IMR-90 (cell line): ENCODE results near the gene MGAT5B. TPM values are rescaled to one million over a fixed set of nuclear protein-coding genes. Genes with fewer than 3 reads are reported as not detected.

Source experiments
- ATAC-seq: fragments of 200-7000 bp; cut with Tn5 transposase; 2 replicates; pipeline ENCODE4 v1.9.1; 2020; ENCODE audit warnings: low read depth, mild to moderate bottlenecking, moderate library complexity
- BruUV-seq: library from RNA; stranded (reverse); fragments of 400-500 nt; replicated peaks from 2 replicates; lab custom pipeline; 2021; lab: Mats Ljungman, UMichigan
- CTCF ChIA-PET: fragments of 300-600 bp; formaldehyde crosslinking; extraction: SDS; loops from one replicate; lab custom pipeline; 2021; ENCODE audit warnings: antibody characterized with exemption; lab: Yijun Ruan, JAX
- POLR2A ChIA-PET: fragments of 300-600 bp; sonication (Branson Sonifier 250); formaldehyde crosslinking; loops from one replicate; lab custom pipeline; 2022; ENCODE audit warnings: antibody characterized with exemption; ENCODE audit not compliant: unreplicated experiment; lab: Charles Lee
- DNase-seq: peaks from one replicate; pipeline ENCODE4 v3.0.0; 2013
- H2AFZ ChIP-seq: replicated peaks from 2 replicates; pipeline ENCODE3; 2013; ENCODE audit warnings: low read length, mild to moderate bottlenecking; ENCODE audit not compliant: poor library complexity
- H2AK5ac ChIP-seq: 2 replicates; pipeline ENCODE4 v1.6.1; 2013; ENCODE audit warnings: low read depth, low read length, inconsistent platforms
- H2AK9ac ChIP-seq: replicated peaks from 2 replicates; pipeline ENCODE3; 2013; ENCODE audit warnings: mild to moderate bottlenecking, low read depth, low read length, moderate library complexity; ENCODE audit not compliant: poor library complexity
- H2BK120ac ChIP-seq: 2 replicates; pipeline ENCODE4 v1.6.1; 2013; ENCODE audit warnings: low read depth, low read length, inconsistent platforms
- H2BK15ac ChIP-seq: 3 replicates; pipeline ENCODE4 v1.6.1; 2013; ENCODE audit warnings: low read depth, low read length, inconsistent platforms
- H2BK20ac ChIP-seq: 2 replicates; pipeline ENCODE4 v1.6.1; 2013; ENCODE audit warnings: low read depth, mild to moderate bottlenecking, inconsistent platforms, low read length, moderate library complexity
- H2BK5ac ChIP-seq: 2 replicates; pipeline ENCODE4 v1.6.1; 2013; ENCODE audit warnings: mild to moderate bottlenecking, low read depth, low read length, inconsistent platforms; ENCODE audit not compliant: poor library complexity, severe bottlenecking
- H3K14ac ChIP-seq: replicated peaks from 2 replicates; pipeline ENCODE4 v1.6.1; 2013; ENCODE audit warnings: low read depth, low read length, inconsistent platforms
- H3K18ac ChIP-seq: 2 replicates; pipeline ENCODE4 v1.6.1; 2013; ENCODE audit warnings: low read depth, low read length, control low read depth
- H3K23ac ChIP-seq: 2 replicates; pipeline ENCODE4 v1.6.1; 2013; ENCODE audit warnings: low read depth, low read length, inconsistent platforms
- H3K27ac ChIP-seq: 2 replicates; pipeline ENCODE4 v1.5.1; 2013; ENCODE audit warnings: mild to moderate bottlenecking, control low read depth, low read length; ENCODE audit not compliant: insufficient read depth
- H3K27me3 ChIP-seq: 2 replicates; pipeline ENCODE4 v1.6.1; 2013; ENCODE audit warnings: low read length; ENCODE audit not compliant: control insufficient read depth, insufficient read depth
- H3K36me3 ChIP-seq: 2 replicates; pipeline ENCODE4 v1.6.1; 2013; ENCODE audit warnings: low read length, mixed read lengths; ENCODE audit not compliant: control insufficient read depth, insufficient read depth
- H3K4ac ChIP-seq: 2 replicates; pipeline ENCODE4 v1.6.1; 2013; ENCODE audit warnings: low read depth, low read length, inconsistent platforms
- H3K4me1 ChIP-seq: 2 replicates; pipeline ENCODE4 v1.6.1; 2013; ENCODE audit warnings: low read length, mixed read lengths; ENCODE audit not compliant: control insufficient read depth, insufficient read depth
- H3K4me2 ChIP-seq: 2 replicates; pipeline ENCODE4 v1.6.1; 2013; ENCODE audit warnings: low read depth, mild to moderate bottlenecking, control low read depth, low read length, moderate library complexity
- H3K4me3 ChIP-seq: 2 replicates; pipeline ENCODE4 v1.5.1; 2013; ENCODE audit warnings: low read depth, mild to moderate bottlenecking, control low read depth, low read length, moderate library complexity; ENCODE audit not compliant: insufficient read depth
- H3K56ac ChIP-seq: 2 replicates; pipeline ENCODE4 v1.6.1; 2013; ENCODE audit warnings: low read length, inconsistent platforms; ENCODE audit not compliant: insufficient read depth; ENCODE audit errors: extremely low read depth
- H3K79me1 ChIP-seq, 2 experiments: 2 replicates each; pipeline ENCODE4 v1.6.1; 2013; ENCODE audit warnings: low read length in 2 of 2, inconsistent platforms in 1 of 2, low read depth in 1 of 2
- H3K9ac ChIP-seq: 2 replicates; pipeline ENCODE4 v1.6.1; 2013; ENCODE audit warnings: low read depth, low read length, control low read depth
- H3K9me1 ChIP-seq: 2 replicates; pipeline ENCODE4 v1.6.1; 2013; ENCODE audit warnings: low read length, inconsistent platforms; ENCODE audit not compliant: insufficient read depth
- H3K9me3 ChIP-seq: 2 replicates; pipeline ENCODE4 v1.6.1; 2013; ENCODE audit warnings: low read length; ENCODE audit not compliant: control insufficient read depth, insufficient read depth
- H4K20me1 ChIP-seq: 2 replicates; pipeline ENCODE4 v1.6.1; 2013; ENCODE audit warnings: low read length, inconsistent platforms; ENCODE audit not compliant: insufficient read depth
- H4K5ac ChIP-seq: 2 replicates; pipeline ENCODE4 v1.6.1; 2013; ENCODE audit warnings: mild to moderate bottlenecking, low read depth, low read length, control low read depth
- H4K8ac ChIP-seq, 2 experiments: 2 replicates each; pipeline ENCODE4 v1.6.1; 2013; ENCODE audit warnings: low read depth in 2 of 2, low read length in 2 of 2, control low read depth in 1 of 2, inconsistent platforms in 1 of 2
- H4K91ac ChIP-seq: 2 replicates; pipeline ENCODE4 v1.6.1; 2013; ENCODE audit warnings: low read depth, low read length, inconsistent platforms; ENCODE audit not compliant: insufficient read depth
- CEBPB ChIP-seq: IDR thresholded peaks from 2 replicates; pipeline ENCODE4 v1.6.1; 2012; ENCODE audit warnings: low read depth, low read length, improper control_type of control experiment
- CTCF ChIP-seq: conservative IDR thresholded peaks from 2 replicates; pipeline ENCODE4 v1.5.1; 2012; ENCODE audit warnings: mild to moderate bottlenecking, low read depth, low read length, improper control_type of control experiment
- MAZ ChIP-seq: IDR thresholded peaks from 2 replicates; pipeline ENCODE4 v1.6.1; 2012; ENCODE audit warnings: low read depth, mild to moderate bottlenecking, low read length, improper control_type of control experiment, moderate library complexity, borderline replicate concordance
- MXI1 ChIP-seq: IDR thresholded peaks from 2 replicates; pipeline ENCODE4 v1.6.1; 2012; ENCODE audit warnings: low read depth, mild to moderate bottlenecking, low read length, moderate library complexity, borderline replicate concordance
- NFE2L2 ChIP-seq: fragments of 150-350 bp; IDR thresholded peaks from 2 replicates; pipeline ENCODE4 v1.6.1; 2016; ENCODE audit warnings: low read depth, mild to moderate bottlenecking, low read length
- WGBS, 2 experiments: methylation state at CpG; one replicate each; pipeline versions ENCODE4 v1.1.5 to v1.1.7; 2013; ENCODE audit warnings: missing lambda C conversion rate in 2 of 2; ENCODE audit not compliant: insufficient read length in 1 of 2; ENCODE audit errors: extremely low coverage in 2 of 2; 5-methylcytosine and 5-hydroxymethylcytosine counted together
- dilution Hi-C: fragments of 300-500 bp; cut with HindIII; formaldehyde crosslinking; loops from one replicate; pipeline ENCODE4 v1.14.3; 2018; ENCODE audit warnings: low sequenced_read_pairs; ENCODE audit not compliant: unreplicated experiment
- in situ Hi-C: fragments of 300-500 bp; cut with MboI; formaldehyde crosslinking; loops from 3 replicates; pipeline ENCODE4 v1.14.3; 2019; ENCODE audit warnings: low sequenced_read_pairs, inconsistent platforms, mixed read lengths
- intact Hi-C: fragments of 100-400 bp; cut with micrococcal nuclease; formaldehyde crosslinking; loops from 2 replicates; pipeline ENCODE4 v1.10.0; 2022
- polyA plus RNA-seq, 3 experiments: library from polyadenylated mRNA; depleted of rRNA; stranded (reverse); fragments of >200 nt; gene quantifications; 2 replicates each; pipeline ENCODE4 v1.2.3, GENCODE V29; 2012; ENCODE audit warnings: low replicate concordance in 1 of 3
- total RNA-seq: library from RNA; depleted of rRNA; stranded (reverse); fragments of >200 nt; gene quantifications from 2 replicates; pipeline ENCODE4 v1.2.3, GENCODE V29; 2012

Gene MGAT5B
- total and polyA plus RNA-seq, 2 of the 4 experiments (the other 2 are of a cell fraction), result 0.54 to 2.0 TPM

- ChIA-PET CTCF (no interaction called here), POLR2A (no interaction called here)
- Histone ChIP-seq H3K9me3 (no peaks in the 10 kb centered on the region; the same call in 1 of the 2 replicates), H3K14ac (no peak overlapping the region), H3K18ac (no peak overlapping the region), H2AK9ac (no peak overlapping the region), H2BK120ac (no peak overlapping the region), H3K23ac (no peak overlapping the region), H2BK20ac (no peak overlapping the region), H3K27me3 (peaks cover 4% of the 10 kb centered on the region; the same call in 1 of the 2 replicates), H3K36me3 (no peaks in the 10 kb centered on the region), H4K20me1 (no peaks in the 10 kb centered on the region), H3K4ac (no peak overlapping the region), H4K5ac (no peak overlapping the region), H3K4me3 (no peak overlapping the region), H3K56ac (no peak overlapping the region), H2BK5ac (no peak overlapping the region), H3K27ac (no peak overlapping the region), H3K4me2 (no peak overlapping the region), H3K79me1 (no peaks in the 10 kb centered on the region), H2AK5ac (no peak overlapping the region), H4K8ac (no peak overlapping the region), H3K9ac (no peak overlapping the region), H2AFZ (no peak overlapping the region), H3K9me1 (no peaks in the 10 kb centered on the region), H4K91ac (no peak overlapping the region), H2BK15ac (no peak overlapping the region), H3K4me1 (no peaks in the 10 kb centered on the region)
- dilution Hi-C loops (no loop called here), in situ Hi-C loops (no loop called here), intact Hi-C loops (no loop called here)
- TF ChIP-seq NFE2L2, result no peak
- no peak for TF ChIP-seq CEBPB
- no peak for TF ChIP-seq MAZ
- no peak for TF ChIP-seq CTCF
- TF ChIP-seq MXI1, result no peak
- 60% methylated on average over 1 of the region's 13 CpGs; no CpG with 5 or more reads in 1 of the 2 experiments for WGBS, 2 experiments
- BruUV-seq, result no TSS peak
- no peak for DNase-seq
- ATAC-seq, result no peak
Observed at GRCh38 chr17:76904116-76904515, 35.9 kb downstream of the MGAT5B start.
